H1 (cell line): ENCODE data around the gene ADAMTS14. TPM values are rescaled to one million over a fixed set of nuclear protein-coding genes. Genes with fewer than 3 reads are reported as not detected.
"Not testable (repeated sequence)": the region's sequence is repeated elsewhere in the genome, so short reads cannot be mapped to it uniquely, and the experiment has no call there.

ENCODE experiments used
- CTCF ChIA-PET: fragments of 300-600 bp; sonication (Branson Sonifier 250); formaldehyde crosslinking; loops from one replicate; lab custom pipeline; 2021; ENCODE audit not compliant: partially characterized antibody; lab: Charles Lee
- POLR2A ChIA-PET: fragments of 300-600 bp; sonication (Branson Sonifier 250); formaldehyde crosslinking; loops from one replicate; lab custom pipeline; 2021; ENCODE audit warnings: inconsistent platforms; ENCODE audit not compliant: partially characterized antibody; lab: Charles Lee
- DNase-seq, 2 experiments: peaks; one replicate each; pipeline versions ENCODE4 v3.0.0 to v3.0.0-alpha.2; 2010 to 2022; ENCODE audit warnings: low spot score in 2 of 2, low read depth in 1 of 2, mixed read lengths in 1 of 2
- FAIRE-seq: peaks from 2 replicates; lab custom pipeline; 2011; peaks lifted over from hg19 to GRCh38; lab: Jason Lieb, UNC
- H2AFZ ChIP-seq: 2 replicates; pipeline ENCODE4 v1.8.1; 2012; ENCODE audit warnings: low read length, inconsistent platforms
- H2AK5ac ChIP-seq: 2 replicates; pipeline ENCODE4 v1.6.1; 2013; ENCODE audit warnings: low read depth, low read length
- H2BK120ac ChIP-seq: replicated peaks from 2 replicates; pipeline ENCODE3; 2013; ENCODE audit warnings: low read depth, low read length, inconsistent platforms
- H2BK12ac ChIP-seq: 2 replicates; pipeline ENCODE4 v1.6.1; 2013; ENCODE audit warnings: low read depth, low read length
- H2BK15ac ChIP-seq: 2 replicates; pipeline ENCODE4 v1.6.1; 2013; ENCODE audit warnings: low read length
- H2BK20ac ChIP-seq: 2 replicates; pipeline ENCODE4 v1.6.1; 2013; ENCODE audit warnings: low read length
- H2BK5ac ChIP-seq: 2 replicates; pipeline ENCODE4 v1.6.1; 2013; ENCODE audit warnings: low read depth, low read length
- H3K14ac ChIP-seq: 2 replicates; pipeline ENCODE4 v1.6.1; 2013; ENCODE audit warnings: inconsistent platforms; ENCODE audit not compliant: insufficient read length
- H3K18ac ChIP-seq: 2 replicates; pipeline ENCODE4 v1.6.1; 2013; ENCODE audit warnings: low read length; ENCODE audit errors: extremely low read depth
- H3K23ac ChIP-seq: 2 replicates; pipeline ENCODE4 v1.6.1; 2013; ENCODE audit warnings: inconsistent platforms; ENCODE audit not compliant: insufficient read length
- H3K23me2 ChIP-seq: 2 replicates; pipeline ENCODE4 v1.6.1; 2013; ENCODE audit warnings: low read depth, low read length
- H3K27ac ChIP-seq: 2 replicates; pipeline ENCODE4 v1.6.1; 2011; ENCODE audit warnings: low read depth, low read length, inconsistent platforms
- H3K27me3 ChIP-seq, 4 experiments: replicated peaks in 1 of 4; 1 replicate in 1 of 4; 2 replicates in 3 of 4; pipeline versions ENCODE4 v1.6.1 to v1.8.1; 2011 to 2013; ENCODE audit warnings: low read length in 3 of 4, mild to moderate bottlenecking in 3 of 4, inconsistent platforms in 2 of 4, mixed read lengths in 2 of 4, moderate library complexity in 1 of 4; ENCODE audit not compliant: control insufficient read depth in 3 of 4, insufficient read depth in 3 of 4; ENCODE audit errors: extremely low read depth in 1 of 4
- H3K36me3 ChIP-seq, 4 experiments: 2 replicates each; pipeline versions ENCODE4 v1.6.1 to v1.8.1; 2011 to 2013; ENCODE audit warnings: mild to moderate bottlenecking in 4 of 4, low read length in 3 of 4, moderate library complexity in 2 of 4, control low read depth in 1 of 4, inconsistent platforms in 1 of 4; ENCODE audit not compliant: insufficient read depth in 4 of 4, control insufficient read depth in 2 of 4
- H3K4ac ChIP-seq: replicated peaks from 2 replicates; pipeline ENCODE3; 2013; ENCODE audit warnings: low read length, low read depth, mixed read lengths, inconsistent platforms; ENCODE audit not compliant: insufficient read length
- H3K4me1 ChIP-seq, 4 experiments: replicated peaks in 1 of 4; 1 replicate in 1 of 4; 2 replicates in 3 of 4; pipeline versions ENCODE4 v1.6.1 to v1.8.1; 2011 to 2013; ENCODE audit warnings: low read length in 3 of 4, inconsistent platforms in 2 of 4, mixed read lengths in 1 of 4; ENCODE audit not compliant: insufficient read depth in 4 of 4, control insufficient read depth in 3 of 4
- H3K4me2 ChIP-seq, 2 experiments: 2 replicates each; pipeline versions ENCODE4 v1.6.1 to v1.8.1; 2011 to 2013; ENCODE audit warnings: low read depth in 2 of 2, low read length in 2 of 2, control low read depth in 1 of 2, inconsistent platforms in 1 of 2, mild to moderate bottlenecking in 1 of 2; ENCODE audit not compliant: insufficient read depth in 1 of 2
- H3K4me3 ChIP-seq, 4 experiments: fragments of 200-600, 300-600 bp in 1 of 4; sonication (generic), shearing (Covaris generic), sonication (Bioruptor Twin) in 1 of 4; 2 replicates each; pipeline versions ENCODE4 v1.5.1 to v1.8.1; 2011 to 2016; ENCODE audit warnings: low read length in 4 of 4, low read depth in 3 of 4, control low read depth in 2 of 4, inconsistent platforms in 2 of 4, mild to moderate bottlenecking in 2 of 4, mixed read lengths in 1 of 4, moderate library complexity in 1 of 4; ENCODE audit not compliant: insufficient read depth in 2 of 4; ENCODE audit errors: extremely low read depth in 1 of 4
- H3K56ac ChIP-seq: replicated peaks from 2 replicates; pipeline ENCODE3; 2013; ENCODE audit warnings: low read depth, mild to moderate bottlenecking, mixed read lengths, low read length, inconsistent platforms; ENCODE audit not compliant: insufficient read length
- H3K79me1 ChIP-seq: 2 replicates; pipeline ENCODE4 v1.6.1; 2013; ENCODE audit warnings: low read depth, low read length, control low read depth
- H3K79me2 ChIP-seq, 2 experiments: 2 replicates each; pipeline versions ENCODE4 v1.6.1 to v1.8.1; 2012 to 2013; ENCODE audit warnings: low read length in 2 of 2, mild to moderate bottlenecking in 2 of 2, inconsistent platforms in 1 of 2; ENCODE audit not compliant: insufficient read depth in 2 of 2, control insufficient read depth in 1 of 2
- H3K9ac ChIP-seq, 4 experiments: replicated peaks in 1 of 4; 1 replicate in 1 of 4; 2 replicates in 3 of 4; pipeline versions ENCODE4 v1.6.1 to v1.8.1; 2011 to 2013; ENCODE audit warnings: low read depth in 3 of 4, low read length in 3 of 4, control low read depth in 2 of 4, mild to moderate bottlenecking in 2 of 4, moderate library complexity in 2 of 4, inconsistent platforms in 1 of 4; ENCODE audit errors: extremely low read depth in 1 of 4
- H3K9me3 ChIP-seq, 2 experiments: 2 replicates each; pipeline versions ENCODE4 v1.6.1 to v1.8.1; 2012 to 2013; ENCODE audit warnings: mild to moderate bottlenecking in 2 of 2, moderate library complexity in 2 of 2, control low read depth in 1 of 2, inconsistent platforms in 1 of 2, low read depth in 1 of 2, low read length in 1 of 2, mixed read lengths in 1 of 2; ENCODE audit not compliant: insufficient read depth in 2 of 2
- H4K20me1 ChIP-seq, 2 experiments: replicated peaks in 1 of 2; 2 replicates each; pipeline versions ENCODE3 to v1.8.1; 2011 to 2013; ENCODE audit warnings: inconsistent platforms in 2 of 2, low read length in 2 of 2, mild to moderate bottlenecking in 1 of 2; ENCODE audit not compliant: insufficient read depth in 2 of 2, control insufficient read depth in 1 of 2
- H4K5ac ChIP-seq: 2 replicates; pipeline ENCODE4 v1.6.1; 2013; ENCODE audit warnings: low read length, low read depth, mixed read lengths, inconsistent platforms; ENCODE audit not compliant: insufficient read length
- H4K8ac ChIP-seq: 2 replicates; pipeline ENCODE4 v1.8.0; 2013; ENCODE audit warnings: mild to moderate bottlenecking, moderate library complexity, low read length, inconsistent platforms; ENCODE audit not compliant: insufficient read depth; ENCODE audit errors: extremely low read depth
- H4K91ac ChIP-seq: replicated peaks from 2 replicates; pipeline ENCODE3; 2013; ENCODE audit warnings: low read length, mixed read lengths, inconsistent platforms; ENCODE audit not compliant: insufficient read length
- WGBS, 2 experiments: shearing (Covaris generic) in 1 of 2; methylation state at CpG; one replicate each; pipeline versions ENCODE4 v1.1.6 to v1.1.7; 2013 to 2015; ENCODE audit warnings: low lambda C conversion rate in 2 of 2, mixed read lengths in 2 of 2, inconsistent platforms in 1 of 2, low coverage in 1 of 2, missing lambda C conversion rate in 1 of 2; ENCODE audit not compliant: insufficient replicate concordance in 2 of 2, insufficient coverage in 1 of 2, insufficient read length in 1 of 2; ENCODE audit errors: extremely low coverage in 1 of 2, missing lambda C conversion rate in 1 of 2; 5-methylcytosine and 5-hydroxymethylcytosine counted together
- polyA plus RNA-seq, 7 experiments: library from polyadenylated mRNA; depleted of rRNA in 3 of 7; stranded (reverse) in 5 of 7; unstranded in 2 of 7; fragments of >200 nt in 5 of 7; fragments of 200-250 nt in 2 of 7; gene quantifications; 1 replicate in 5 of 7; 2 replicates in 1 of 7; 4 replicates in 1 of 7; pipeline versions ENCODE4 v1.2.1 to v1.2.3, GENCODE V29; 2011 to 2013; ENCODE audit warnings: missing spikeins in 2 of 7, mixed read lengths in 2 of 7
- total RNA-seq: library from RNA; stranded (reverse); fragmentation: NEBNext Ultra II Directional; extraction: Animal tissue kit (Norgen Biotek cat#: 25700); gene quantifications from 2 replicates; pipeline ENCODE4 v1.2.1, GENCODE V29; 2021
- TF ChIP-seq, protein P1 (sequence below): IDR thresholded peaks from 2 replicates; pipeline ENCODE4 v1.6.1; 2012; ENCODE audit warnings: inconsistent platforms

ADAMTS14 gene
- total and polyA plus RNA-seq, 2 of the 8 experiments (the other 6 are each of a cell fraction or from before 2014, with no cell fraction given) = 2.0 to 2.3 TPM

DNA sequence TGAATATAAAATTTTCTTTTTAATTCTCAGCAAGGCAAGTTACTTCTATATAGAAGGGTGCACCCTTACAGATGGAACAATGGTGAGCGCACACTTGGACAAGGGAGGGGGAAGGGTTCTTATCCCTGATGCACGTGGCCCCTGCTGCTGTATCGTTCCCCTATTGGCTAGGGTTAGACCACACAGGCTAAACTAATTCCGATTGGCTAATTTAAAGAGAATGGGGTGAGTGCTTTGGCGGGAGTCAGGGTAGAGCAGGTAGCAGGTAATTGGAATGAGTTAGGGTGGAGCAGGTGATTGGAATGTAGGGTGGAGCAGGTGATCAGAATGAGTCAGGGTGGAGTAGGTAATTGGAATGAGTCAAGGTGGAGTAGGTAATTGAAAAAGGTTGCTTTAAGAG lies 37.8 kb upstream of the ADAMTS14 start:
- not testable (repeated sequence) for H3K4me1 ChIP-seq, H2BK120ac ChIP-seq
- 84% methylated on average over 5 of the region's 5 CpGs; no CpG with 5 or more reads in 1 of the 2 experiments for WGBS, 2 experiments

More for the DNA sequence above, 37.8 kb upstream of the ADAMTS14 start:
- POLR2A ChIA-PET, H3K23me2 ChIP-seq, H2BK12ac ChIP-seq, H4K8ac ChIP-seq, H2BK15ac ChIP-seq, H3K23ac ChIP-seq, H3K4ac ChIP-seq, H3K9ac ChIP-seq, H2AFZ ChIP-seq, H3K4me2 ChIP-seq, H3K79me2 ChIP-seq, H3K27ac ChIP-seq, H3K27me3 ChIP-seq, H3K14ac ChIP-seq, H4K20me1 ChIP-seq, H3K9me3 ChIP-seq: not testable (repeated sequence)
- TF ChIP-seq, protein P1, sequence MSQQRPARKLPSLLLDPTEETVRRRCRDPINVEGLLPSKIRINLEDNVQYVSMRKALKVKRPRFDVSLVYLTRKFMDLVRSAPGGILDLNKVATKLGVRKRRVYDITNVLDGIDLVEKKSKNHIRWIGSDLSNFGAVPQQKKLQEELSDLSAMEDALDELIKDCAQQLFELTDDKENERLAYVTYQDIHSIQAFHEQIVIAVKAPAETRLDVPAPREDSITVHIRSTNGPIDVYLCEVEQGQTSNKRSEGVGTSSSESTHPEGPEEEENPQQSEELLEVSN = peak; percentile 40; the same call in 1 of the 2 replicates
- TF ChIP-seq, all 59 proteins: peak for 1; not testable (repeated sequence) for 58
- H3K36me3 ChIP-seq, H3K79me1 ChIP-seq, H2AK5ac ChIP-seq, H3K4me3 ChIP-seq, H3K56ac ChIP-seq, FAIRE-seq, DNase-seq, H4K91ac ChIP-seq, H3K18ac ChIP-seq, H2BK20ac ChIP-seq, H2BK5ac ChIP-seq, CTCF ChIA-PET, H4K5ac ChIP-seq: not testable (repeated sequence)
